ENCODE results near the gene KIF22.
"Not testable (repeated sequence)": the region's sequence is repeated elsewhere in the genome, so short reads cannot be mapped to it uniquely, and the experiment has no call there.

- not testable (repeated sequence) for TF ChIP-seq CTCF, POLR2A (IDR thresholded peaks at IDR 0.05)
Measured at GRCh38 chr16:29783094-29783953, 7.2 kb upstream of the KIF22 start.
